A549 (cell line): ENCODE results near the gene URB2. TPM values are rescaled to one million over a fixed set of nuclear protein-coding genes. Genes with fewer than 3 reads are reported as not detected.
A peak's percentile ranks its signal among the peaks of the same experiment; 100 is the strongest.

Experiments
- ATAC-seq, 2 experiments: fragments of 200-7000 bp in 1 of 2; fragments of >200 bp in 1 of 2; cut with Nextera tagmentation in 1 of 2; cut with Tn5 transposase in 1 of 2; 3 replicates each; pipeline versions ENCODE4 v1.8.0 to v1.9.1; 2018 to 2020; ENCODE audit warnings: mild to moderate bottlenecking in 1 of 2, moderate library complexity in 1 of 2
- CTCF ChIA-PET: fragments of 300-600 bp; sonication (Branson Sonifier 250); formaldehyde crosslinking; extraction: SDS; loops from one replicate; lab custom pipeline; 2021; ENCODE audit warnings: antibody characterized with exemption, inconsistent platforms; lab: Yijun Ruan, JAX
- POLR2A ChIA-PET: fragments of 350-600 bp; formaldehyde crosslinking; extraction: SDS; loops from one replicate; lab custom pipeline; 2021; ENCODE audit warnings: antibody characterized with exemption, inconsistent platforms; lab: Yijun Ruan, JAX
- DNase-seq, 2 experiments: peaks; one replicate each; pipeline versions ENCODE4 v3.0.0 to v3.0.0-alpha.2; 2011 to 2016; ENCODE audit warnings: low read depth in 1 of 2, low spot score in 1 of 2
- FAIRE-seq: peaks from 2 replicates; lab custom pipeline; 2011; peaks lifted over from hg19 to GRCh38; lab: Jason Lieb, UNC
- H3K27ac ChIP-seq, 2 experiments: fragments of >200 bp; sonication (Bioruptor Twin); formaldehyde crosslinking; 3 replicates each; pipeline ENCODE4 v1.5.1; 2016 to 2017
- H3K4me1 ChIP-seq: fragments of >200 bp; sonication (Bioruptor Twin); formaldehyde crosslinking; 3 replicates; pipeline ENCODE4 v1.6.1; 2016
- H3K4me2 ChIP-seq: fragments of >200 bp; sonication (Bioruptor Twin); formaldehyde crosslinking; 3 replicates; pipeline ENCODE4 v1.6.1; 2016
- H3K4me3 ChIP-seq: fragments of >200 bp; sonication (Bioruptor Twin); formaldehyde crosslinking; 3 replicates; pipeline ENCODE4 v1.5.1; 2016
- H3K9me3 ChIP-seq: fragments of >200 bp; sonication (Bioruptor Twin); formaldehyde crosslinking; 3 replicates; pipeline ENCODE4 v1.6.1; 2016
- BCL3 ChIP-seq: fragments of >200 bp; sonication (Bioruptor Twin); formaldehyde crosslinking; IDR thresholded peaks from 3 replicates; pipeline ENCODE4 v1.6.1; 2016
- CBX8 ChIP-seq: fragments of 200-600 bp; sonication (generic); IDR thresholded peaks from 2 replicates; pipeline ENCODE4 v1.6.1; 2016
- CTCF ChIP-seq: fragments of >200 bp; sonication (Bioruptor Twin); formaldehyde crosslinking; IDR thresholded peaks from 3 replicates; pipeline ENCODE4 v1.5.1; 2016
- E2F6 ChIP-seq: IDR thresholded peaks from 2 replicates; pipeline ENCODE4 v1.6.1; 2012; ENCODE audit warnings: low read depth, borderline replicate concordance
- EHF ChIP-seq: fragments of 250-450 bp; sonication (Bioruptor Pico); IDR thresholded peaks from 2 replicates; pipeline ENCODE4 v1.5.0; 2020; ENCODE audit warnings: mild to moderate bottlenecking
- EHMT2 ChIP-seq: fragments of 200-600 bp; sonication (generic); IDR thresholded peaks from 2 replicates; pipeline ENCODE4 v1.6.1; 2016; ENCODE audit warnings: antibody characterized with exemption, low read depth, mild to moderate bottlenecking, moderate library complexity
- ELK1 ChIP-seq: fragments of 150-350 bp; IDR thresholded peaks from 2 replicates; pipeline ENCODE4 v1.6.1; 2014; ENCODE audit warnings: low read depth, mild to moderate bottlenecking, low read length
- ESRRA ChIP-seq: fragments of 150-350 bp; IDR thresholded peaks from 2 replicates; pipeline ENCODE4 v1.6.1; 2014; ENCODE audit warnings: mild to moderate bottlenecking, low read length, borderline replicate concordance
- GATA3 ChIP-seq: IDR thresholded peaks from 2 replicates; pipeline ENCODE4 v1.6.1; 2012; ENCODE audit warnings: borderline replicate concordance
- HDAC2 ChIP-seq: fragments of 200-600 bp; sonication (generic); IDR thresholded peaks from 2 replicates; pipeline ENCODE4 v1.6.1; 2016
- HOXB5 ChIP-seq: fragments of 250-450 bp; sonication (Bioruptor Pico); IDR thresholded peaks from 2 replicates; pipeline ENCODE4 v1.5.0; 2020; ENCODE audit warnings: mild to moderate bottlenecking, moderate library complexity
- KDM1A ChIP-seq: fragments of 200-600 bp; sonication (generic); IDR thresholded peaks from 2 replicates; pipeline ENCODE4 v1.6.1; 2016; ENCODE audit warnings: low read depth, mild to moderate bottlenecking
- MAFK ChIP-seq: fragments of 450-650 bp; IDR thresholded peaks from 2 replicates; pipeline ENCODE4 v1.6.1; 2014; ENCODE audit not compliant: partially characterized antibody
- MAX ChIP-seq: IDR thresholded peaks from 2 replicates; pipeline ENCODE4 v1.6.1; 2012
- MAZ ChIP-seq: fragments of 150-350 bp; IDR thresholded peaks from 2 replicates; pipeline ENCODE4 v1.6.1; 2014; ENCODE audit warnings: antibody characterized with exemption, low read depth, low read length, borderline replicate concordance
- MYC ChIP-seq: IDR thresholded peaks from 2 replicates; pipeline ENCODE4 v1.6.1; 2012; ENCODE audit warnings: mild to moderate bottlenecking, inconsistent platforms, low read length, improper control_type of control experiment, borderline replicate concordance
- NPAS2 ChIP-seq: fragments of 250-450 bp; sonication (Bioruptor Pico); IDR thresholded peaks from 2 replicates; pipeline ENCODE4 v1.8.0; 2022; ENCODE audit warnings: mild to moderate bottlenecking, moderate library complexity, borderline replicate concordance
- PBX3 ChIP-seq: IDR thresholded peaks from 2 replicates; pipeline ENCODE4 v1.6.1; 2012
- POLR2AphosphoS2 ChIP-seq: conservative IDR thresholded peaks from 2 replicates; pipeline ENCODE4 v1.6.1; 2012; ENCODE audit warnings: low read length, improper control_type of control experiment, inconsistent platforms
- SMC3 ChIP-seq: fragments of >200 bp; sonication (Bioruptor Twin); formaldehyde crosslinking; IDR thresholded peaks from 3 replicates; pipeline ENCODE4 v1.6.1; 2018; ENCODE audit warnings: inconsistent platforms
- TFCP2L1 ChIP-seq: fragments of 250-450 bp; sonication (Bioruptor Pico); IDR thresholded peaks from 2 replicates; pipeline ENCODE4 v1.5.0; 2021; ENCODE audit warnings: mild to moderate bottlenecking
- TP53 ChIP-seq: fragments of 250-450 bp; sonication (Bioruptor Pico); IDR thresholded peaks from 2 replicates; pipeline ENCODE4 v1.5.0; 2021; ENCODE audit warnings: mild to moderate bottlenecking, moderate library complexity
- USF2 ChIP-seq: fragments of 450-650 bp; IDR thresholded peaks from 2 replicates; pipeline ENCODE4 v1.6.1; 2014; ENCODE audit warnings: antibody characterized with exemption
- ZC3H11A ChIP-seq: fragments of 450-650 bp; IDR thresholded peaks from 2 replicates; pipeline ENCODE4 v1.6.1; 2014; ENCODE audit warnings: antibody characterized with exemption, mild to moderate bottlenecking
- WGBS: methylation state at CpG from one replicate; pipeline ENCODE4 v1.1.6; 2017; ENCODE audit errors: missing lambda C conversion rate; 5-methylcytosine and 5-hydroxymethylcytosine counted together
- polyA plus RNA-seq, 4 experiments: library from polyadenylated mRNA; depleted of rRNA in 3 of 4; stranded (reverse); fragments of >200 nt; fragmentation: RNase III in 1 of 4; extraction: RNeasy Plus Mini Kit Qiagen cat#74134 plus additional on column Dnase treatment in 1 of 4; gene quantifications; 2 replicates in 3 of 4; 3 replicates in 1 of 4; pipeline ENCODE4 v1.2.3, GENCODE V29; 2011 to 2017

Gene URB2
- polyA plus RNA-seq, 2 of the 4 experiments (the other 2 are of a cell fraction): 13.7 to 15.7 TPM

- H3K4me1 ChIP-seq: no peaks in the 10 kb centered on the region
- CTCF ChIA-PET: interaction anchor here (0.6 to 1.7 kb wide), 4 partner anchors 10 to 578 kb away, joined by 3 to 4 read pairs (median 4); no protein-coding TSS in a partner anchor
- ATAC-seq: peak; percentile 28 to 42; a peak in 3 of 6 replicates
- 86% methylated on average over 8 of the region's 11 CpGs for WGBS
- TF ChIP-seq ZC3H11A (no peak), SMC3 (no peak), HDAC2 (no peak), CTCF (no peak), POLR2AphosphoS2 (no peak), HOXB5 (CRISPR knock-in tag) (no peak), KDM1A (no peak)
- no peak overlapping the region for H3K4me2 ChIP-seq
- FAIRE-seq: no peak
- H3K27ac ChIP-seq: peak overlapping the region in 1 of 2 experiments; percentile 45; a peak in 2 of 6 replicates
- no peak overlapping the region for H3K4me3 ChIP-seq
- POLR2A ChIA-PET: no interaction called here
- H3K9me3 ChIP-seq: no peaks in the 10 kb centered on the region
- peak in 1 of 2 experiments; percentile 7 for DNase-seq
These were observed 68.1 kb downstream of the URB2 start for GRCh38 chr1:229694053-229694693.

GRCh38 chr1:229696385-229696784, 70.3 kb downstream of the URB2 start:
- ChIA-PET POLR2A (no interaction called here), CTCF (interaction anchor here (0.6 kb wide), 1 partner anchor 604 kb away, joined by 3 read pairs; no protein-coding TSS in a partner anchor)
- DNase-seq: no peak
- Histone ChIP-seq H3K4me1 (no peaks in the 10 kb centered on the region), H3K27ac (no peak overlapping the region), H3K4me2 (no peak overlapping the region), H3K9me3 (no peaks in the 10 kb centered on the region), H3K4me3 (no peak overlapping the region)
- no peak for TF ChIP-seq PBX3
- TF ChIP-seq POLR2AphosphoS2: no peak
- TF ChIP-seq ESRRA: no peak
- no peak for TF ChIP-seq EHMT2
- TF ChIP-seq GATA3: no peak
- no peak for FAIRE-seq
- 80% methylated on average over 5 of the region's 5 CpGs for WGBS
- no peak for ATAC-seq

GRCh38 chr1:229699613-229700267, 73.7 kb downstream of the URB2 start:
- POLR2A ChIA-PET: no interaction called here
- H3K9me3 ChIP-seq: no peaks in the 10 kb centered on the region
- no peak for FAIRE-seq
- no peak overlapping the region for H3K4me3 ChIP-seq
- 69% methylated on average over 7 of the region's 7 CpGs for WGBS
- H3K27ac ChIP-seq: no peak overlapping the region
- no peak for DNase-seq
- no peak overlapping the region for H3K4me2 ChIP-seq
- CTCF ChIA-PET: no interaction called here
- no peaks in the 10 kb centered on the region for H3K4me1 ChIP-seq
- no peak for ATAC-seq
- TF ChIP-seq HDAC2: no peak
- TF ChIP-seq MAFK: no peak
- TF ChIP-seq TP53: no peak
- TF ChIP-seq EHF (CRISPR knock-in tag): no peak
- TF ChIP-seq MAX: no peak
- no peak for TF ChIP-seq E2F6
- no peak for TF ChIP-seq KDM1A
- no peak for TF ChIP-seq NPAS2 (CRISPR knock-in tag)
- TF ChIP-seq PBX3: no peak
- no peak for TF ChIP-seq ELK1
- no peak for TF ChIP-seq BCL3
- TF ChIP-seq CBX8: no peak
- no peak for TF ChIP-seq TFCP2L1 (CRISPR knock-in tag)
- TF ChIP-seq MAZ: no peak
- no peak for TF ChIP-seq EHMT2
- no peak for TF ChIP-seq USF2
- no peak for TF ChIP-seq MYC
